ENCODE measurements around the gene SEC63. TPM values are rescaled to one million over a fixed set of nuclear protein-coding genes. Genes with fewer than 3 reads are reported as not detected.
"Not testable (repeated sequence)": the region's sequence is repeated elsewhere in the genome, so short reads cannot be mapped to it uniquely, and the experiment has no call there.

The SEC63 gene
- total RNA-seq, 4 donors from 2014 or later = 34.8 to 80.9 (median 41.3) TPM

DNA sequence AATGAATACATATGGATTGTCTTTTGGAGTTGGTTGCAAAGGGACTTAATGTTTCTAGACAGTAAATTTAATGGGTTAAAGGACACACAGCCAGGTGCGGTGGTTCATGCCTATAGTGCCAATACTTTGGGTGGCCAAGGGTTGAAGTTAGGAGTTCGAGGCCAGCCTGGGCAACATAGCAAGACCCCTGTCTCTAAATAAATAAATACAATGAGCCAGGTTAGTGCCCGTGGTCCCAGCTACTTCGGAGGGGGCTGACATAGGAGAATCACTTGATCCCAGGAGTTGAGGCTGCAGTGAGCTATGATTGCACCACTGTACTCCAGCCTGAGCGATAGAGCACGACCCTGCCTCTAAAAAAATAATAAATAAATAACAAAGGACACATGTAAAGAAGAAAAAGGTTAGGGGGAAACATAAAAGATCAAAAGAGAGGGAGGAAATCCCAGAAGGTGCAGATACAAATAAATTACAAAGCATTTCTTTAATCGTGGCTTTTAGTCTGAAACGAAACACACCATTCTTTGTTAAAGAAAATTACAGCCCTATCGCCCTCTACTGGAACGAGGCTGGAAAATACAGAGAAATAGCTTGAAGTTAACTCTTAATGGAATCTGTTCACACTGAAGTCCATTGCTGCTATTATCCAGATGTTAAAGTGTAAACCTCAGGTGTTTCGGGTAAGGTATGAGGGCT lies 91.3 kb downstream of the SEC63 start:
- H3K27ac ChIP-seq = no peak overlapping the region
- DNase-seq = peak in 1 of 3 donors; percentile 52
- no peak overlapping the region for H3K4me3 ChIP-seq
- H3K27me3 ChIP-seq = no peaks in the 10 kb centered on the region
- H3K9me3 ChIP-seq = no peaks in the 10 kb centered on the region
- no peaks in the 10 kb centered on the region for H3K4me1 ChIP-seq
- H3K36me3 ChIP-seq = peaks cover 0 to 18% (median 0%) of the 10 kb centered on the region in 3 donors
- TF ChIP-seq, protein P1, sequence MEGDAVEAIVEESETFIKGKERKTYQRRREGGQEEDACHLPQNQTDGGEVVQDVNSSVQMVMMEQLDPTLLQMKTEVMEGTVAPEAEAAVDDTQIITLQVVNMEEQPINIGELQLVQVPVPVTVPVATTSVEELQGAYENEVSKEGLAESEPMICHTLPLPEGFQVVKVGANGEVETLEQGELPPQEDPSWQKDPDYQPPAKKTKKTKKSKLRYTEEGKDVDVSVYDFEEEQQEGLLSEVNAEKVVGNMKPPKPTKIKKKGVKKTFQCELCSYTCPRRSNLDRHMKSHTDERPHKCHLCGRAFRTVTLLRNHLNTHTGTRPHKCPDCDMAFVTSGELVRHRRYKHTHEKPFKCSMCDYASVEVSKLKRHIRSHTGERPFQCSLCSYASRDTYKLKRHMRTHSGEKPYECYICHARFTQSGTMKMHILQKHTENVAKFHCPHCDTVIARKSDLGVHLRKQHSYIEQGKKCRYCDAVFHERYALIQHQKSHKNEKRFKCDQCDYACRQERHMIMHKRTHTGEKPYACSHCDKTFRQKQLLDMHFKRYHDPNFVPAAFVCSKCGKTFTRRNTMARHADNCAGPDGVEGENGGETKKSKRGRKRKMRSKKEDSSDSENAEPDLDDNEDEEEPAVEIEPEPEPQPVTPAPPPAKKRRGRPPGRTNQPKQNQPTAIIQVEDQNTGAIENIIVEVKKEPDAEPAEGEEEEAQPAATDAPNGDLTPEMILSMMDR (IDR thresholded peaks at IDR 0.05) = peak in 5 of 6 experiments; percentile 47 to 68 (median 61)
- no peak for TF ChIP-seq POLR2A (IDR thresholded peaks at IDR 0.05)

DNA sequence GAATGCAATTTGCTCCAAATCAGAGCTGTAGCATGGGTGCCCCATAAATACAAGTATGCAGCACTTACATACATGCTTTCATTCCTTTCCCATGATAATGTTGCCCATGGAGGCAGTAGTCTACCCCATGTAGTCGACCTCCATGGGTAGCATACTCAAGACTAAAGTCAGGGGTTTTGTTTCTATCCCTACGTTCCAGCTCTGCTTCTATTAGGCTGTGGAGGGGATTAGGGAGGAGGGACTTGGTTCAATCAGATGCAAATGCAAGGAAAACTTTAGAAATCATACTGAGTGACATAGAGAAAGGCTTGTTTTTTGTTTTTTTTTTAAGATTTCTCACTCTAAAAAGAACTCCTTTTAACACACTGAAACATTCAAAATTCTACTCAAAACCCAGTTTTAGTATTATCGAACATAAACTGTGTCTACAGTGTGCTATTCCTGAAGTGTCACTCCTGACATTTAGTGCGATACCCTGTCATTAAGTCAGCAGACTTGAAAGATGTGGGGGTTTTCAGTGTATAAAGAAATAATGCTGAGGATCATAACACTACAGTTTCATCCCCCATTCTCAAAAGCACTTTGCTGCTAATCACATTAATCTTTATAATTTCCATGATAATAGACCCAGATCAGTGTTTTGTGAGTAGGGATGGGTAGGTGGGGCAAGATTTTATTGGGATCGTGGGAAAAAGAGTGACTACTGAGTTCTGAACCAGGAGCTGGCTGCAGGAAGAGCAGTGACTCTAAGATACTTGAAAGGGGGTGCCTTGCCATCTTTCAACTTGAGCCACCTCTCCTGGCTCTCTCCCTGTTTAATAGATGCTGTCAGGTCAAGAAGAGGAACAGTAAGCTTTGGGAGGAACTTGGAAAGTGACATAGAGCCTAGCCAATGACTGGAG lies 93.5 kb downstream of the SEC63 start:
- H3K27me3 ChIP-seq = no peaks in the 10 kb centered on the region
- TF ChIP-seq, protein P1 (IDR thresholded peaks at IDR 0.05) = no peak
- no peak for TF ChIP-seq POLR2A (IDR thresholded peaks at IDR 0.05)
- H3K36me3 ChIP-seq = no peaks in the 10 kb centered on the region
- no peak overlapping the region for H3K4me3 ChIP-seq
- DNase-seq = no peak
- no peak overlapping the region for H3K27ac ChIP-seq
- no peaks in the 10 kb centered on the region for H3K9me3 ChIP-seq
- no peaks in the 10 kb centered on the region for H3K4me1 ChIP-seq

DNA sequence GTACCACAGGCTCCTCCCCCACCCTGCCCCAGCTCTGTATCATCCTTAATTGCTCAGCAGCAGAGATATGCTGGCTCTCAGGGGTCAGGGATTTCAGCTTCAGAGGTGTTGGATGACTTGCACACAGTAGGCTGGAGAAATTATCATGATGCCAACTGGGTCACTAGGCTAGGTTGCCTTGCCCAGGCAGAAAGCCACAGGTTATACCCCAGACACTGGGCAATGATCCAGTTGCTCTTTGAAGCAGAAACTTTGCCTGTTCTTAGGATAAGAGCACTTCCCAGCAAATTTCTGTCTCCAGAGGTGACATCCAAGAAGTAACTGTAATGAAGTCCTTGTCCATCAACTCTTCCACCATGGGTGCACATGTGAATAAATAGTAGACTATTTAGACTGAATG lies 95.6 kb downstream of the SEC63 start:
- Histone ChIP-seq H3K4me3 (no peak overlapping the region), H3K4me1 (no peaks in the 10 kb centered on the region), H3K36me3 (no peaks in the 10 kb centered on the region), H3K27me3 (no peaks in the 10 kb centered on the region), H3K27ac (no peak overlapping the region), H3K9me3 (no peaks in the 10 kb centered on the region)
- TF ChIP-seq, protein P1 (IDR thresholded peaks at IDR 0.05) = no peak
- TF ChIP-seq POLR2A (IDR thresholded peaks at IDR 0.05) = no peak
- no peak for DNase-seq

DNA sequence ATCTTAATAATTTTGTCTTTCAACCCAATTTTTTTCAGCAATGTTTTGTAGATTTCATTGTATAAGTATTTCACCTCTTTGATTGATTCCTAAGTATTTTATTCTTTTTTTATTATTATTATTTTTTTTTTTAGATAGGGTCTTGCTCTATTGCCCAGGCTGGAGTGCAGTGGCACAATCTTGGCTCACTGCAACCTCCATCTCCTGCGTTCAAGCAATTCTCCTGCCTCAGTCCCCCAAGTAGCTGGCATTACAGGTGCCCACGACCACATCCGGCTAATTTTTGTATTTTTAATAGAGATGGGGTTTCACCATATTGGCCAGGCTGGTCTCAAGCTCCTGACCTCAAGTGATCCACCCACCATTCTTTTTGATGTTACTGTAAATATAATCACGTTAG lies 97.0 kb downstream of the SEC63 start:
- H3K27me3 ChIP-seq, H3K27ac ChIP-seq, DNase-seq, H3K4me1 ChIP-seq, H3K36me3 ChIP-seq, H3K4me3 ChIP-seq, H3K9me3 ChIP-seq: not testable (repeated sequence)

DNA sequence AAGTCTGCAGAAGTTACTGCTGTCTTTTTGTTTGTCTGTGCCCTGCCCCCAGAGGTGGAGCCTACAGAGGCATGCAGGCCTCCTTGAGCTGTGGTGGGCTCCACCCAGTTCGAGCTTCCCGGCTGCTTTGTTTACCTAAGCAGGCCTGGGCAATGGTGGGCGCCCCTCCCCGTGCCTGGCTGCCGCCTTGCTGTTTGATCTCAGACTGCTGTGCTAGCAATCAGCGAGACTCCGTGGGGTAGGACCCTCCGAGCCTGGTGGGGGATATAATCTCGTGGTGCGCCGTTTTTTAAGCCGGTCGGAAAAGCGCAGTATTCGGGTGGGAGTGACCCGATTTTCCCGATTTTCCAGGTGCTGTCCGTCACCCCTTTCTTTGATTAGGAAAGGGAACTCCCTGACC lies 97.9 kb downstream of the SEC63 start:
- not testable (repeated sequence) for H3K4me1 ChIP-seq, H3K36me3 ChIP-seq, H3K27ac ChIP-seq, DNase-seq, H3K4me3 ChIP-seq, H3K9me3 ChIP-seq, H3K27me3 ChIP-seq

DNA sequence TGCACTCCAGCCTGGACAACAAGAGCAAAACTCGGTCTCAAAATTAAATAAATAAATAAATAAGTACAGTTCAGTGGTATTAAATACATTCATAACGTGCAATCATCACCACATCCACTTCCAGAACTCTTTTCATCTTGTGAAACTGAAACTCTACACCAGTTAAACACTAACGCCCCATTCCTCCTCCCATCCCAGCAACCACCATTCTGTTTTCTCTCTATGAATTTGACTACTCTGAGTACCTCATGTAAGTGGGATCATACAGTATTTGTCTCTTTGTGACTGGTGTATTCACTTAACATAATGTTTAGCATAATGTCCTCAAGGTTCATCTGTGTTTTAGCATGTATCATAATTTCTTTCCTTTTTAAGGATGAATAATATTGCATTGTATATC lies 104.8 kb downstream of the SEC63 start:
- DNase-seq = no peak
- H3K4me1 ChIP-seq = peaks cover 0 to 7% (median 0%) of the 10 kb centered on the region in 4 donors
- no peaks in the 10 kb centered on the region for H3K9me3 ChIP-seq
- H3K27me3 ChIP-seq = no peaks in the 10 kb centered on the region
- TF ChIP-seq, protein P1 (IDR thresholded peaks at IDR 0.05) = no peak
- no peak for TF ChIP-seq POLR2A (IDR thresholded peaks at IDR 0.05)
- H3K36me3 ChIP-seq = no peaks in the 10 kb centered on the region
- H3K4me3 ChIP-seq = no peak overlapping the region
- no peak overlapping the region for H3K27ac ChIP-seq
